Measurements from ENCODE around the gene DAP. TPM values are rescaled to one million over a fixed set of nuclear protein-coding genes. Genes with fewer than 3 reads are reported as not detected.

Gene DAP
- total and polyA plus RNA-seq, 4 donors: 49.9 to 131 (median 70.3) TPM

DNA sequence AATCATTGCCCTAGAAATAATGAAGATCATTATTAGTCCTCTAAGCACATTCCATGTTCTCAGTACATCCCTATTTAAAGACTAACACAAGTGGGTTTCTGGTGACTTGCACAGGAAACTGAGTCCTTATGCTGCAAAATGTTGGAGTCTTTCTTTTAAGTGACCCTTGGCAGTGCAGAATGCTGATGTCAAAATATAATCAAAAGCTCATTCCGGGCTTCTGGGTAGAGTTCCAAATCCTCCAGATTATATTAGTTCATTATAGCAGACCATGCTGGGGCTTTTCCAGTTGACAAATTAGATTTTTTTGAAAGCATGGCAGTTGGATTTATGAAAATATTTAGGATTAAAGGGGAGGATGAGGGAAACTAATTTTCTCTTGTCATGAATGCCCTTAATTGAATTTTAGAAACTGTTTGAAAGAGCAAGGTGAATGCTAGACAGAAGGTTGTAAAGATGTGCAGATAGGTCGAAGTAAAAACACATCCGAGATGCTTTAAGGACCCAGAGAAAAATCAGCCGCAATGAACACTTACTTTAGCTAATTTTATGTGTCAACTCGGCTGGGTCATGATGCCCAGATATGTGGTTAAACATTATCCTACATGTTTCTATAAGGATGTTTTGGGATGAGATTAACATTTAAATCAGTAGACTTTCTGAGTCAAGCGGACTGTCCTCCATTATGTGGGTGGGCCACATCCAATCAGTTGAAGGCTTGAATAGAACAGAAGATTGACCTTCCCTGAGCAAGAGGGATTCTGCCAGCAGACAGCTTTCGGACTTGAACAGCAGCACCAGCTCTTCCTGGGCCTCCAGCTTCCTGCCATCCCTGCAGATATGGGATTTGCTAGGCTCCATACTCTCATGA is 88.7 kb downstream of the DAP start:
- Histone ChIP-seq H3K9me3 (ENCODE audit: control insufficient read depth in 4 of 4, insufficient read depth in 3 of 4, low read length in 3 of 4) (peaks cover 0 to 3% (median 0%) of the 10 kb centered on the region in 4 donors), H3K9ac (ENCODE audit: insufficient read depth in 1 of 2, low read length in 2 of 2) (no peak overlapping the region), H3K4me3 (no peak overlapping the region), H3K4me1 (ENCODE audit: control insufficient read depth in 5 of 5, insufficient read depth in 5 of 5, low read length in 5 of 5) (peaks cover 0 to 10% (median 0%) of the 10 kb centered on the region in 5 donors), H3K27ac (ENCODE audit: low read depth in 1 of 2, low read length in 1 of 2) (no peak overlapping the region), H3K27me3 (ENCODE audit: control insufficient read depth in 3 of 3, insufficient read depth in 3 of 3, low read length in 2 of 3) (no peaks in the 10 kb centered on the region), H3K36me3 (ENCODE audit: control insufficient read depth in 4 of 4, insufficient read depth in 4 of 4, low read length in 4 of 4) (peaks cover 0 to 6% (median 1%) of the 10 kb centered on the region in 4 donors)
- WGBS, 2 donors: 88 to 94% methylated on average over 7 of the region's 7 CpGs
- ATAC-seq (ENCODE audit: insufficient read depth, low FRiP score) (no peak), DNase-seq (peak in 2 of 3 donors; percentile 62 to 65)
- TF ChIP-seq, protein P1, sequence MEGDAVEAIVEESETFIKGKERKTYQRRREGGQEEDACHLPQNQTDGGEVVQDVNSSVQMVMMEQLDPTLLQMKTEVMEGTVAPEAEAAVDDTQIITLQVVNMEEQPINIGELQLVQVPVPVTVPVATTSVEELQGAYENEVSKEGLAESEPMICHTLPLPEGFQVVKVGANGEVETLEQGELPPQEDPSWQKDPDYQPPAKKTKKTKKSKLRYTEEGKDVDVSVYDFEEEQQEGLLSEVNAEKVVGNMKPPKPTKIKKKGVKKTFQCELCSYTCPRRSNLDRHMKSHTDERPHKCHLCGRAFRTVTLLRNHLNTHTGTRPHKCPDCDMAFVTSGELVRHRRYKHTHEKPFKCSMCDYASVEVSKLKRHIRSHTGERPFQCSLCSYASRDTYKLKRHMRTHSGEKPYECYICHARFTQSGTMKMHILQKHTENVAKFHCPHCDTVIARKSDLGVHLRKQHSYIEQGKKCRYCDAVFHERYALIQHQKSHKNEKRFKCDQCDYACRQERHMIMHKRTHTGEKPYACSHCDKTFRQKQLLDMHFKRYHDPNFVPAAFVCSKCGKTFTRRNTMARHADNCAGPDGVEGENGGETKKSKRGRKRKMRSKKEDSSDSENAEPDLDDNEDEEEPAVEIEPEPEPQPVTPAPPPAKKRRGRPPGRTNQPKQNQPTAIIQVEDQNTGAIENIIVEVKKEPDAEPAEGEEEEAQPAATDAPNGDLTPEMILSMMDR (IDR thresholded peaks at IDR 0.05; ENCODE audit: control extremely low read depth, extremely low read depth): no peak

DNA sequence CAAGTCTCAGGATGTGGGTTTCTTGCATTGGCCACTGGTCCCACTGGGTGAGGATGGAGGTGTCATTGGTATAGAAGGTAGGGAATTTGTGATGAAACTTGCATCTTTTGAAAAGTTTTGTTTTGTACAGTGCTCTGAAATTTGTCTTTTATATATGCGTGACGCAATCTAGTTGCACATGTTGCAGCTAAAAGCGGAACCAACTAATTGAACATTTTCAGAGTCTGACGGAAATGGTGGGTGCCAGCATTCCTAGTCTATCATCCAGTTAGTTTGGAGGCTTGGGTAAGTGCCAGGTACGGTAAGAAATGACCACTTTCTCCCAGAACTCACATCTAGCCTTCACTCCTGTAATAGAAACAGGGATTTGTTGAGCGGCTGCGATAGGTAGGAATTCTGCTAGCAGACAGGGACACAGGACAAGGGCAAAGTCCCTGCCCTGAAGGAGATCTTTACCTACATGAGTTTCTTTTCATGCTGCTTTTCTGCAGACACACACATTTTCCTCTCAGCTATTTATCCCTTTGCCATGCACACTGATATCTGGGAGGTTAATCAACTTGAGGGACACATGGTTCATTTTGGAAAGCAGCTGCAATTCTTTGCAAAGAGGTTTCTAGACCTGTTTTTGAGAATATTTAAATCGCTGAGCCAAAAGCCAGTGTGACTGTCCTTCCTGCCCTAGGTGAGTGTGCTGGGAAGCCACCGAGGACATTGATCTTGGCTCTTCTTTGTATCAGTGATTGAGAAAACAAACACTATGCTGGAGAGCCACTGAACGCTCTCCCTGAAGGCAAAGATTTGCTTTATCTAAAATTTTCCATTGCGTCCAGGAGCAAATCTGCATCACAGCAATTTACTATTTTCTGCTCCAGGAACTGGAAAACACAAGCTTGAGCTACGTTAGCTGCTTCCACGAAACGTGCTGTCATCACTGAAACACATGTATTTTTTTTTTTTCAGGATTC is 89.7 kb downstream of the DAP start:
- no peak for ATAC-seq (ENCODE audit: insufficient read depth, low FRiP score)
- H3K27me3 ChIP-seq (ENCODE audit: control insufficient read depth in 3 of 3, insufficient read depth in 3 of 3, low read length in 2 of 3): no peaks in the 10 kb centered on the region
- H3K27ac ChIP-seq (ENCODE audit: low read depth in 1 of 2, low read length in 1 of 2): no peak overlapping the region
- H3K4me3 ChIP-seq: no peak overlapping the region
- TF ChIP-seq, protein P1 (IDR thresholded peaks at IDR 0.05; ENCODE audit: control extremely low read depth, extremely low read depth): no peak
- H3K9ac ChIP-seq (ENCODE audit: insufficient read depth in 1 of 2, low read length in 2 of 2): no peak overlapping the region
- H3K9me3 ChIP-seq (ENCODE audit: control insufficient read depth in 4 of 4, insufficient read depth in 3 of 4, low read length in 3 of 4): peaks cover 0 to 2% (median 0%) of the 10 kb centered on the region in 4 donors
- H3K36me3 ChIP-seq (ENCODE audit: control insufficient read depth in 4 of 4, insufficient read depth in 4 of 4, low read length in 4 of 4): no peaks in the 10 kb centered on the region
- 59 to 64% methylated on average over 14 of the region's 14 CpGs for WGBS, 2 donors
- DNase-seq: peak in 2 of 3 donors; percentile 27 to 34
- peaks cover 0 to 10% (median 0%) of the 10 kb centered on the region in 5 donors for H3K4me1 ChIP-seq (ENCODE audit: control insufficient read depth in 5 of 5, insufficient read depth in 5 of 5, low read length in 5 of 5)

DNA sequence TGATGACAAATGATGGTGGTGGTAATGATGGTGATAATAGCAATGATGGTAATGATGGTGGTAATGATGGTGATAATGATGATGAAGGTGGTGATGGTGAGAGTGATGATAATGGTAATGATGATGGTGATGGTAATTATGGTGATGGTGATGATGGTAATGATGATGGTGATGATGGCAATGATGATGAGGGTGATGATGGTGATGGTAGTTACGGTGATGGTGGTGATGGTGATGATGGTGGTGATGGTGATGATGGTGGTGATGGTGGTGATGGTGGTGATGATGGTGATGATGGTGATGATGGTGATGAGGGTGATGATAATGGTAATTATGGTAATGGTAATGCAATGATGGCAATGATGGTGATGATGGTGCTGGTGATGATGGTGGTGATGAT is 91.1 kb downstream of the DAP start:
- no peak for DNase-seq
- H3K4me1 ChIP-seq (ENCODE audit: control insufficient read depth in 5 of 5, insufficient read depth in 5 of 5, low read length in 5 of 5): peaks cover 0 to 10% (median 0%) of the 10 kb centered on the region in 5 donors
- WGBS, 2 donors: 98 to 100% methylated on average over 1 of the region's 1 CpG
- no peaks in the 10 kb centered on the region for H3K9me3 ChIP-seq (ENCODE audit: control insufficient read depth in 4 of 4, insufficient read depth in 3 of 4, low read length in 3 of 4)
- H3K27ac ChIP-seq (ENCODE audit: low read depth in 1 of 2, low read length in 1 of 2): no peak overlapping the region
- no peaks in the 10 kb centered on the region for H3K36me3 ChIP-seq (ENCODE audit: control insufficient read depth in 4 of 4, insufficient read depth in 4 of 4, low read length in 4 of 4)
- ATAC-seq (ENCODE audit: insufficient read depth, low FRiP score): no peak
- TF ChIP-seq, protein P1 (IDR thresholded peaks at IDR 0.05; ENCODE audit: control extremely low read depth, extremely low read depth): no peak
- no peak overlapping the region for H3K9ac ChIP-seq (ENCODE audit: insufficient read depth in 1 of 2, low read length in 2 of 2)
- H3K27me3 ChIP-seq (ENCODE audit: control insufficient read depth in 3 of 3, insufficient read depth in 3 of 3, low read length in 2 of 3): no peaks in the 10 kb centered on the region
- no peak overlapping the region for H3K4me3 ChIP-seq
